Hematopoietic multipotent progenitor cell treated with erythropoietin and hydrocortisone succinate and interleukin-3 and kit ligand, for 4 days (in vitro differentiated cells): ENCODE data around the gene MACROD2.

Experiments
- DNase-seq: peaks from one replicate; pipeline ENCODE4 v3.0.0-alpha.2; 2015

The MACROD2 gene

GRCh38 chr20:15257569-15257870, 1262.2 kb downstream of the MACROD2 start:
- DNase-seq: no peak

GRCh38 chr20:15265581-15266309, 1270.4 kb downstream of the MACROD2 start:
- DNase-seq: no peak

- no peak for DNase-seq
Measured at GRCh38 chr20:15267935-15268334, 1272.6 kb downstream of the MACROD2 start.

- DNase-seq: no peak
Measured at GRCh38 chr20:15278041-15278440, 1282.7 kb downstream of the MACROD2 start.

GRCh38 chr20:15287329-15287728, 1292.0 kb downstream of the MACROD2 start:
- DNase-seq: no peak

GRCh38 chr20:15288106-15288505, 1292.8 kb downstream of the MACROD2 start:
- DNase-seq: no peak

- DNase-seq: no peak
Measured at GRCh38 chr20:15289337-15289736, 1294.0 kb downstream of the MACROD2 start.

GRCh38 chr20:15292405-15292804, 1297.1 kb downstream of the MACROD2 start:
- DNase-seq: no peak

GRCh38 chr20:15296422-15296821, 1301.1 kb downstream of the MACROD2 start:
- DNase-seq: no peak

- no peak for DNase-seq
Measured at GRCh38 chr20:15297059-15297875, 1302.0 kb downstream of the MACROD2 start.

- no peak for DNase-seq
Measured at GRCh38 chr20:15302075-15302474, 1306.8 kb downstream of the MACROD2 start.

GRCh38 chr20:15310361-15310760, 1315.0 kb downstream of the MACROD2 start:
- DNase-seq: peak; percentile 25

- DNase-seq: no peak
Measured at GRCh38 chr20:15316556-15316955, 1321.2 kb downstream of the MACROD2 start.

- DNase-seq: no peak
Measured at GRCh38 chr20:15317546-15318232, 1322.4 kb downstream of the MACROD2 start.

- DNase-seq: no peak
Measured at GRCh38 chr20:15318682-15319081, 1323.4 kb downstream of the MACROD2 start.

- DNase-seq: no peak
Measured at GRCh38 chr20:15319439-15319838, 1324.1 kb downstream of the MACROD2 start.

- DNase-seq: no peak
Measured at GRCh38 chr20:15320941-15321340, 1325.6 kb downstream of the MACROD2 start.

GRCh38 chr20:15327123-15327522, 1331.8 kb downstream of the MACROD2 start:
- DNase-seq: no peak

- DNase-seq: no peak
Measured at GRCh38 chr20:15328084-15328483, 1332.8 kb downstream of the MACROD2 start.

- no peak for DNase-seq
Measured at GRCh38 chr20:15332711-15333160, 1337.4 kb downstream of the MACROD2 start.

- no peak for DNase-seq
Measured at GRCh38 chr20:15333170-15333569, 1337.9 kb downstream of the MACROD2 start.

- no peak for DNase-seq
Measured at GRCh38 chr20:15336011-15336410, 1340.7 kb downstream of the MACROD2 start.

- DNase-seq: no peak
Measured at GRCh38 chr20:15336536-15336935, 1341.2 kb downstream of the MACROD2 start.

GRCh38 chr20:15339264-15339663, 1343.9 kb downstream of the MACROD2 start:
- no peak for DNase-seq
